Nephron progenitor cell (in vitro differentiated cells): ENCODE data around the gene ASPSCR1.

Experiments
- DNase-seq: peaks from one replicate; pipeline ENCODE4 v3.0.0; 2021
- H3K27ac Mint-ChIP-seq: 2 replicates; pipeline ENCODE4 v1.8.0; 2021; ENCODE audit warnings: mild to moderate bottlenecking, moderate library complexity, mixed read lengths
- H3K27me3 Mint-ChIP-seq: 2 replicates; pipeline ENCODE4 v1.8.0; 2021; ENCODE audit warnings: mild to moderate bottlenecking, low read depth, mixed read lengths; ENCODE audit not compliant: poor library complexity
- H3K36me3 Mint-ChIP-seq: 2 replicates; pipeline ENCODE4 v1.8.0; 2021; ENCODE audit warnings: low read depth, mixed read lengths
- H3K4me1 Mint-ChIP-seq: 2 replicates; pipeline ENCODE4 v1.8.0; 2021; ENCODE audit warnings: mixed read lengths
- H3K4me3 Mint-ChIP-seq: 2 replicates; pipeline ENCODE4 v1.8.0; 2021; ENCODE audit warnings: mild to moderate bottlenecking, moderate library complexity, mixed read lengths
- H3K9me3 Mint-ChIP-seq: 2 replicates; pipeline ENCODE4 v1.8.0; 2021; ENCODE audit warnings: mild to moderate bottlenecking, moderate library complexity, mixed read lengths
- TF ChIP-seq, protein P1 (sequence below): fragments of 200-600 bp; sonication (generic); IDR thresholded peaks from 2 replicates; pipeline ENCODE4 v1.5.0; 2021; ENCODE audit warnings: antibody characterized with exemption

The ASPSCR1 gene

DNA sequence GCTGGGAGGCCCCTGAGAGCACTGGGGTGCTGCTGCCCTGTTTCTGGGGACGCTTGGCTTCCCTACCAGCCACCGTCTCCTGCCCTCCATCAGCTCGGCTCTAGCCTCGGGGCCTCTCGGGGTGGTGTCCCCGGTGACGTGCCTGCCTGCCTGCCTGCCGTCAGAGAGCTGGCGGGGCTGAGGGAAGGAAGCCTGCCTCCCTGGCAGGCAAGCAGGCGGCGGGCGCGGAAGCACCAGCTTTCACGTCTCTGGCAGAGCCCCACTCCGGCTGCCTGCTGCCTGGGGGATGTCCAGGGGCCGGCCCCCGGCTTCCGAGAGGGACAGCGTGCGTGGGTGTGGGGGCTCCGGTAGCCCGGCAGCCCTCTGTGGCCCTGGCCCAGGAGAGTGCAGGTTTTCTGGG is 35.9 kb downstream of the ASPSCR1 start:
- H3K27ac Mint-ChIP-seq: no peak overlapping the region
- H3K9me3 Mint-ChIP-seq: no peaks in the 10 kb centered on the region
- no peak overlapping the region for H3K4me3 Mint-ChIP-seq
- TF ChIP-seq, protein P1, sequence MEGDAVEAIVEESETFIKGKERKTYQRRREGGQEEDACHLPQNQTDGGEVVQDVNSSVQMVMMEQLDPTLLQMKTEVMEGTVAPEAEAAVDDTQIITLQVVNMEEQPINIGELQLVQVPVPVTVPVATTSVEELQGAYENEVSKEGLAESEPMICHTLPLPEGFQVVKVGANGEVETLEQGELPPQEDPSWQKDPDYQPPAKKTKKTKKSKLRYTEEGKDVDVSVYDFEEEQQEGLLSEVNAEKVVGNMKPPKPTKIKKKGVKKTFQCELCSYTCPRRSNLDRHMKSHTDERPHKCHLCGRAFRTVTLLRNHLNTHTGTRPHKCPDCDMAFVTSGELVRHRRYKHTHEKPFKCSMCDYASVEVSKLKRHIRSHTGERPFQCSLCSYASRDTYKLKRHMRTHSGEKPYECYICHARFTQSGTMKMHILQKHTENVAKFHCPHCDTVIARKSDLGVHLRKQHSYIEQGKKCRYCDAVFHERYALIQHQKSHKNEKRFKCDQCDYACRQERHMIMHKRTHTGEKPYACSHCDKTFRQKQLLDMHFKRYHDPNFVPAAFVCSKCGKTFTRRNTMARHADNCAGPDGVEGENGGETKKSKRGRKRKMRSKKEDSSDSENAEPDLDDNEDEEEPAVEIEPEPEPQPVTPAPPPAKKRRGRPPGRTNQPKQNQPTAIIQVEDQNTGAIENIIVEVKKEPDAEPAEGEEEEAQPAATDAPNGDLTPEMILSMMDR: no peak
- H3K36me3 Mint-ChIP-seq: no peaks in the 10 kb centered on the region
- H3K4me1 Mint-ChIP-seq: peaks cover 18% of the 10 kb centered on the region
- no peaks in the 10 kb centered on the region for H3K27me3 Mint-ChIP-seq
- DNase-seq: no peak

DNA sequence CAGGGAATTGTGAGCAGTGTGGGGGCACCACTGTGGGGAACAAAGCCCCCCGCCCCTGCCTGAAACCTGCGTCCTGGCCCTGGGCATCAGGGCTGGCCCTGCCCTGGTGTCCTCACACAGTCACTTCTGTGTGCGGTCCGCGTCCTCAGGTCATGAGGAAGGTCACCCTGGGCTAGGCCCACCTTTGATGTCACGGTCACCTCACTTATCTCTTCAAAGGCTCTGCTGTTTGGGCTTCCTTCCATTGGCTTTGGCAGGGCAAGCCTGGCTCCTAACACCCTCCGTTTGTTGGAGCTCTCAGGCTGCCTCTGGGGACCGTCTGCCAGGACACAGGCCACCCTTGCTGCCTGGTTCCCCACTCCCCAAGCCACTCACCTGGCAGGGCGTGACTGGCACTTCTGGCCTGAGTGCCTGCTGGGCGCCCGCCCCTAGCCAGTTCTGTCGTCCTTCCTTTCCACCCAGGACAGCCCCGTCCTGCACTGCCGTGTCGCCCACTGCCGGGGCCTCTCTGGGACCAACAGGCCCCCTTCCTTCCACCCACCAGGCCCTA is 36.4 kb downstream of the ASPSCR1 start:
- DNase-seq: no peak
- no peak overlapping the region for H3K27ac Mint-ChIP-seq
- no peaks in the 10 kb centered on the region for H3K9me3 Mint-ChIP-seq
- H3K36me3 Mint-ChIP-seq: no peaks in the 10 kb centered on the region
- H3K27me3 Mint-ChIP-seq: no peaks in the 10 kb centered on the region
- H3K4me3 Mint-ChIP-seq: no peak overlapping the region
- TF ChIP-seq, protein P1: no peak
- peaks cover 23% of the 10 kb centered on the region for H3K4me1 Mint-ChIP-seq

DNA sequence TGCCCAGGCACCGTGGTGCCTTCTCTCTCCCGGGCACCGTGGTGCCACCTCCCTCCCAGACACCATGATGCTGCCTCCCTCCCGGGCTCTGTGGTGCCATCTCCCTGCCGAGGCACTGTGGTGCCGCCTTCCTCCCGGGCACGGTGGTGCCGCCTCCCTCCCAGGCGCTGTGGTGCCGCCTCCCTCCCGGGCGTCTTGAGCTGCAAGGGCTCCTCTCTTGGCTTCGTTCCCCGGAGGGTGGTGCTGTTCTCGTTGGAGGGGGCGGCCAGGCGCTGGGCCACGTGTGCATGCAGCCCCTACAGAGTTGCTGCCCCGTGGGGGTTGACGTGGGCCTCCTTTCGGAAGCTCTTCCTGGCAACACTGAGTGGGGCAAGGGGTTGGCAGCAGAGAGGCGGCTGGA is 37.0 kb downstream of the ASPSCR1 start:
- no peak for DNase-seq
- TF ChIP-seq, protein P1: no peak
- Mint-ChIP-seq H3K36me3 (no peaks in the 10 kb centered on the region), H3K27me3 (no peaks in the 10 kb centered on the region), H3K4me3 (no peak overlapping the region), H3K27ac (no peak overlapping the region), H3K9me3 (no peaks in the 10 kb centered on the region), H3K4me1 (peaks cover 26% of the 10 kb centered on the region)

DNA sequence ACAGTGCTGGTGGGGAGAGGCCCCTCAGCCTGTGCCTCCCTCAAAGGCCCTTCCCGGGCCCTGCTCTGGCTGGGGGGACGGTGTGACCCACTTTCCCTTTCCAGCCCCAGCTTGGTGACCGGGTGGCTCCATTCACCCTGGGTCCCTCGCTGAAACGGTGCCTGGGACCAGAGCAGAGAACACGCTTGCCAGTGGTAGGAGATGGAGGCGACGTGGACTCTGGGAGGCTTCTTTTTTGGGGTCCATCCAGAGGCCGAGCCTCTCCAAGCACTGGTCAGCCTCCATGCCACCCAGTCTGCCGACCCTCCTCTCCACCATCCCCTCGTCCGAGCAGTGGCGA is 37.5 kb downstream of the ASPSCR1 start:
- no peak overlapping the region for H3K27ac Mint-ChIP-seq
- TF ChIP-seq, protein P1: no peak
- no peaks in the 10 kb centered on the region for H3K36me3 Mint-ChIP-seq

DNA sequence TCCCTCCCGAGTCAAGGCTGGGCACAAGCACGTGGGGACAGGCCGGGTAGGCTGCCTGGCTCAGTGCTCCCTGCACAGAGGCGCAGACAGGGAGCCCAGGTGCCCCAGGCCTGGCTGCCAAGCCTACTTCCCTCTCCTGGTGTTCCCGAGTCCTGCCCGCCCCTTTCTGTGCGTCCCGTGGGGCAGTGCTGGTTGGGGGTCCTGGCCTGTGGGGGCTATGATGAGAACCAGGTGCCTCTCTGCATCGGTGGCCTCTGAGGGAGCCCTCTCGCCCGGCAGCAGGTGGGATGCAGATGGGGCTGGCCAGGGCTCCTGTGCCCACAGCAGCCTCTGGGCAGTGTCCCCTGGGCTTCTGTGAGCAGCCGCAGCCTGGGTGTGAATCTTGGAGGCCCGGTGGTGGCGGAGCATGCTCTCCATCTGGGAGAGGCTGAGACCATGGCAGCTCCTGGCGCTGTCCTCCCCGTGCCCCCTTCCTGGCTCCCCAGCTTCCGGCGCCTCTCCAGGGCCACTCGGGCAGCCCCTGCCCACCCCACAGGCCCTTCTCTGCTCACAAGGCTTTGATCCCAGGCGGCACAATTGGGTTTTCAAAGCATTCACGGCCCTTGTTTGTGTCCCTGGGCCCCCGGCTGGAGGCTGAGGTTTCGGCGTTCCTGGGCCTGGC is 38.0 kb downstream of the ASPSCR1 start:
- Mint-ChIP-seq H3K27me3 (no peaks in the 10 kb centered on the region), H3K4me3 (no peak overlapping the region), H3K27ac (no peak overlapping the region), H3K9me3 (no peaks in the 10 kb centered on the region), H3K4me1 (peaks cover 27% of the 10 kb centered on the region), H3K36me3 (no peaks in the 10 kb centered on the region)
- DNase-seq: no peak
- TF ChIP-seq, protein P1: no peak

More for the DNA sequence above, 37.5 kb downstream of the ASPSCR1 start:
- H3K27me3 Mint-ChIP-seq: no peaks in the 10 kb centered on the region
- H3K9me3 Mint-ChIP-seq: no peaks in the 10 kb centered on the region
- H3K4me3 Mint-ChIP-seq: no peak overlapping the region
- no peak for DNase-seq
- peaks cover 26% of the 10 kb centered on the region for H3K4me1 Mint-ChIP-seq
